Muscle of leg (tissue), 11 donors: ENCODE data around the gene TMEM11. TPM values are rescaled to one million over a fixed set of nuclear protein-coding genes. Genes with fewer than 3 reads are reported as not detected.

Experiments used
- DNase-seq: peaks from one replicate; pipeline ENCODE4 v3.0.0; 2013
- H3K27ac ChIP-seq: one replicate; pipeline ENCODE4 v1.5.1; 2013; ENCODE audit warnings: mild to moderate bottlenecking, low read length, control low read depth
- H3K27me3 ChIP-seq: one replicate; pipeline ENCODE4 v1.6.1; 2013; ENCODE audit warnings: low read length; ENCODE audit not compliant: control insufficient read depth, insufficient read depth
- H3K36me3 ChIP-seq: one replicate; pipeline ENCODE4 v1.6.1; 2013; ENCODE audit warnings: low read length; ENCODE audit not compliant: control insufficient read depth, insufficient read depth
- H3K4me1 ChIP-seq: one replicate; pipeline ENCODE4 v1.6.1; 2013; ENCODE audit warnings: low read length; ENCODE audit not compliant: control insufficient read depth, insufficient read depth
- H3K4me3 ChIP-seq: one replicate; pipeline ENCODE4 v1.5.1; 2013; ENCODE audit warnings: low read length, control low read depth
- H3K9me3 ChIP-seq: replicated peaks from 2 replicates; pipeline ENCODE4 v1.6.1; 2013; ENCODE audit warnings: low read depth, low read length; ENCODE audit not compliant: control insufficient read depth
- WGBS: methylation state at CpG from one replicate; pipeline ENCODE4 v1.1.5; 2013; ENCODE audit warnings: missing lambda C conversion rate; ENCODE audit not compliant: insufficient coverage; 5-methylcytosine and 5-hydroxymethylcytosine counted together
- polyA plus RNA-seq, 8 donors: library from polyadenylated mRNA; unstranded; fragments of 120-200 nt; gene quantifications; one replicate each; pipeline versions ENCODE4 v1.2.1 to v1.2.3, GENCODE V29; 2013; ENCODE audit warnings: inconsistent platforms in 1 of 8, low replicate concordance in 1 of 8; ENCODE audit not compliant: insufficient read length in 8 of 8, insufficient read depth in 1 of 8
- total RNA-seq: library from RNA; stranded (reverse); fragments of 120-200 nt; gene quantifications from one replicate; pipeline ENCODE4 v1.2.4, GENCODE V29; 2013

Gene TMEM11
- total and polyA plus RNA-seq, 9 donors = 20.3 to 32.6 (median 28.2) TPM

GRCh38 chr17:21212826-21213637 is 929 bp downstream of the TMEM11 start:
- 3% methylated on average over 15 of the region's 18 CpGs for WGBS
- H3K4me1 ChIP-seq = peaks cover 51% of the 10 kb centered on the region
- H3K36me3 ChIP-seq = peaks cover 38% of the 10 kb centered on the region
- H3K27me3 ChIP-seq = no peaks in the 10 kb centered on the region
- no peaks in the 10 kb centered on the region for H3K9me3 ChIP-seq
- peak overlapping the region; percentile 98 for H3K4me3 ChIP-seq
- H3K27ac ChIP-seq = peak overlapping the region; percentile 96
- peak; percentile 79 for DNase-seq

- Histone ChIP-seq H3K4me3 (no peak overlapping the region), H3K27ac (no peak overlapping the region), H3K36me3 (peaks cover 38% of the 10 kb centered on the region), H3K4me1 (peaks cover 51% of the 10 kb centered on the region), H3K27me3 (no peaks in the 10 kb centered on the region), H3K9me3 (no peaks in the 10 kb centered on the region)
- WGBS = 72% methylated on average over 4 of the region's 9 CpGs
- no peak for DNase-seq
These were observed 2.0 kb downstream of the TMEM11 start for GRCh38 chr17:21211825-21212479.

- no peaks in the 10 kb centered on the region for H3K9me3 ChIP-seq
- WGBS = 58% methylated on average over 14 of the region's 15 CpGs
- H3K27me3 ChIP-seq = no peaks in the 10 kb centered on the region
- peaks cover 47% of the 10 kb centered on the region for H3K4me1 ChIP-seq
- H3K27ac ChIP-seq = peak overlapping the region; percentile 15
- DNase-seq = no peak
- no peak overlapping the region for H3K4me3 ChIP-seq
- H3K36me3 ChIP-seq = peaks cover 33% of the 10 kb centered on the region
These were observed 3.4 kb downstream of the TMEM11 start for GRCh38 chr17:21210411-21211076.

- no peak for DNase-seq
- peaks cover 44% of the 10 kb centered on the region for H3K4me1 ChIP-seq
- H3K4me3 ChIP-seq = no peak overlapping the region
These were observed 4.3 kb downstream of the TMEM11 start for GRCh38 chr17:21209511-21210175.

GRCh38 chr17:21208352-21208751 is 5.6 kb downstream of the TMEM11 start:
- DNase-seq = no peak
- peaks cover 34% of the 10 kb centered on the region for H3K36me3 ChIP-seq
- no peak overlapping the region for H3K4me3 ChIP-seq
- 58% methylated on average over 3 of the region's 7 CpGs for WGBS
- H3K27me3 ChIP-seq = no peaks in the 10 kb centered on the region
- no peaks in the 10 kb centered on the region for H3K9me3 ChIP-seq
- H3K4me1 ChIP-seq = peaks cover 44% of the 10 kb centered on the region
- no peak overlapping the region for H3K27ac ChIP-seq

More at GRCh38 chr17:21209511-21210175, 4.3 kb downstream of the TMEM11 start:
- Histone ChIP-seq H3K9me3 (no peaks in the 10 kb centered on the region), H3K36me3 (peaks cover 33% of the 10 kb centered on the region), H3K27ac (peak overlapping the region; percentile 29), H3K27me3 (no peaks in the 10 kb centered on the region)
- WGBS = 80% methylated on average over 13 of the region's 17 CpGs

GRCh38 chr17:21204935-21205334 is 9.0 kb downstream of the TMEM11 start:
- Histone ChIP-seq H3K4me3 (no peak overlapping the region), H3K36me3 (peaks cover 35% of the 10 kb centered on the region)

GRCh38 chr17:21202512-21202911 is 11.4 kb downstream of the TMEM11 start:
- Histone ChIP-seq H3K27ac (no peak overlapping the region), H3K27me3 (no peaks in the 10 kb centered on the region), H3K4me1 (peaks cover 30% of the 10 kb centered on the region), H3K36me3 (peaks cover 31% of the 10 kb centered on the region), H3K9me3 (no peaks in the 10 kb centered on the region), H3K4me3 (no peak overlapping the region)
- WGBS = 83% methylated on average over 7 of the region's 12 CpGs
- no peak for DNase-seq

More at GRCh38 chr17:21204935-21205334, 9.0 kb downstream of the TMEM11 start:
- WGBS = 74% methylated on average over 7 of the region's 9 CpGs
- Histone ChIP-seq H3K9me3 (no peaks in the 10 kb centered on the region), H3K27me3 (no peaks in the 10 kb centered on the region), H3K4me1 (peaks cover 27% of the 10 kb centered on the region), H3K27ac (no peak overlapping the region)
- no peak for DNase-seq

DNA sequence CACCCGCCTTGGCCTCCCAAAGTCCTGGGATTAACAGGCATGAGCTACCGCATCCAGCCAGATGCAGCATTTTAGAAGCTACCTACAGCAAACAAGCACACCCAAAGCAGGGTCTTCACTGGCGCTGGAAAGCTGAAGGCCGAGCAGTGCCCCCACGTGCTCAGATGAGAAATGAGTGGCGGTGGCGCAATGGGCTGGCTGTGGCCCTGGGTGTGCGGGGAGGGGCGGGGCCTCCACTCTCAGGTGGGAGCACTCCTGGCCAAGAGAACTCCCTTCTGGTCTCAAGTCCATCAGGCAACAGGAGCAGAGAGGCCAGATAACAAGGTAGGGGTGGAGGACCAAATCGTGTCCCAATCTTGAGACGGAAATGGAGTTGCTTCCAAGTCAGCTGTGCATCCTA is 12.1 kb downstream of the TMEM11 start:
- WGBS = 86% methylated on average over 9 of the region's 11 CpGs

GRCh38 chr17:21201298-21201595 is 12.7 kb downstream of the TMEM11 start:
- H3K4me1 ChIP-seq = peaks cover 33% of the 10 kb centered on the region
- no peak overlapping the region for H3K27ac ChIP-seq
- DNase-seq = no peak
- peaks cover 43% of the 10 kb centered on the region for H3K36me3 ChIP-seq
- H3K4me3 ChIP-seq = no peak overlapping the region
- no peaks in the 10 kb centered on the region for H3K9me3 ChIP-seq
- no peaks in the 10 kb centered on the region for H3K27me3 ChIP-seq
- WGBS = 36% methylated on average over 4 of the region's 5 CpGs

More for the DNA sequence above, 12.1 kb downstream of the TMEM11 start:
- H3K27me3 ChIP-seq = no peaks in the 10 kb centered on the region
- H3K27ac ChIP-seq = no peak overlapping the region
- no peaks in the 10 kb centered on the region for H3K9me3 ChIP-seq
- no peak for DNase-seq
- no peak overlapping the region for H3K4me3 ChIP-seq
- H3K4me1 ChIP-seq = peaks cover 33% of the 10 kb centered on the region
- peaks cover 37% of the 10 kb centered on the region for H3K36me3 ChIP-seq
